Colon (tissue), 2 donors: Measurements from ENCODE around the gene CYP4F2.
"Not testable (repeated sequence)": the region's sequence is repeated elsewhere in the genome, so short reads cannot be mapped to it uniquely, and the experiment has no call there.

Experiments used
- FAIRE-seq: peaks from 2 replicates; lab custom pipeline; 2012; peaks lifted over from hg19 to GRCh38; lab: Jason Lieb, UNC
- donor health status: control.
- donor health status: control.

Gene CYP4F2

GRCh38 chr19:15846923-15847322, 51.0 kb downstream of the CYP4F2 start:
- FAIRE-seq, result no peak

- not testable (repeated sequence) for FAIRE-seq
Measured at GRCh38 chr19:15843894-15844222, 54.0 kb downstream of the CYP4F2 start.

- FAIRE-seq, result no peak
Measured at GRCh38 chr19:15843203-15843893, 54.5 kb downstream of the CYP4F2 start.

DNA sequence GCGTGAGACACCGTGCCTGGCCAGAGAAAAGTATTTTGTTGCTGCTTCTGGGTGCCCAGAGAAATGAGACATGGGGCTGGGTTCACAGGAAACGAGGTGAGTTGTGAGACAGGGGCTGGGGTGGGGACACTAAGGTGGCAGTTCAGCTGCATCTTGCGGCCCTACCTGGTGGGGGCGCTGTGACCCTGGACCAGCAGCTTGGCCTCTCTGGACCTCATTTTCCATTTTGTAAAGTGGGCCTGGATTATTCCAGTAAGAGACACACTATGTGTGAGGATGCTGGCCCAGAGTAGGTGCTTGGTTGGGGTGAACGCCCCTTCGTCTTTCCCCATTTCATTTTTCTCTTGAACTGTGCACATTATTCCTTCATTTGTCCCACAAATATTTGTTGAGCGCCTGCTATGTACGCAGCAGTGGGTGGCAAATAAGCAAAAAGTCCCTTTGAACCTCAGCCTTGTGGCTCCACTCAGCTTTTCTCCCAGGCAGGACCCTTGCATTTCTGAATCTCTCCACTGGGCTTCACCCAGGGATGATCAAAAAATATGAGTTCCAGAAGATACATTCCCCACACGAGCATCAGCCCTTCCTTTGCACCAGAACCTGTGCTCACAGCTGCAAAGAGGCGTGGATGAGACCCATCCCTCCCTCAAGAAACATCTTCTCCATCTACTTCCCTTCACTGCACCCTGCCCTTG, 55.9 kb downstream of the CYP4F2 start:
- FAIRE-seq, result no peak

DNA sequence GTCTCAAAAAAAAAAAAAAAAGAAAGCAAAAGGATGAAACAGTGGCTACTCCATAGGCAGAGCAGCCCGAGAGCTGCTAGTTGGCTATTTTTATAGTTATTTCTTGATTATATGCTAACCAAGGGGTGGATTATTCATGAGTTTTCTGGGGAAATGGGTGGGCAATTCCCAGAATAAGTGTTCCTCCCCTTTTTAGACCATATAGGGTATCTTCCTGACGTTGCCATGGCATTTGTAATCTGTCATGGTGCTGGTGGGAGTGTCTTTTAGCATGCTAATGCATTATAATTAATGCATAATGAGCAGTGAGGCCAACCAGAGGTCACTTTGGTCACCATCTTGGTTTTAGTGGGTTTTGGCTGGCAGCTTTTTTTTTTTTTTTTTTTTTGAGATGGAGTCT, 57.0 kb downstream of the CYP4F2 start:
- no peak for FAIRE-seq

- FAIRE-seq, result not testable (repeated sequence)
Measured at GRCh38 chr19:15839888-15840287, 58.0 kb downstream of the CYP4F2 start.

- FAIRE-seq, result no peak
Measured at GRCh38 chr19:15838351-15838750, 59.5 kb downstream of the CYP4F2 start.

- FAIRE-seq, result no peak
Measured at GRCh38 chr19:15837221-15837731, 60.6 kb downstream of the CYP4F2 start.

GRCh38 chr19:15836330-15837220, 61.3 kb downstream of the CYP4F2 start:
- no peak for FAIRE-seq

DNA sequence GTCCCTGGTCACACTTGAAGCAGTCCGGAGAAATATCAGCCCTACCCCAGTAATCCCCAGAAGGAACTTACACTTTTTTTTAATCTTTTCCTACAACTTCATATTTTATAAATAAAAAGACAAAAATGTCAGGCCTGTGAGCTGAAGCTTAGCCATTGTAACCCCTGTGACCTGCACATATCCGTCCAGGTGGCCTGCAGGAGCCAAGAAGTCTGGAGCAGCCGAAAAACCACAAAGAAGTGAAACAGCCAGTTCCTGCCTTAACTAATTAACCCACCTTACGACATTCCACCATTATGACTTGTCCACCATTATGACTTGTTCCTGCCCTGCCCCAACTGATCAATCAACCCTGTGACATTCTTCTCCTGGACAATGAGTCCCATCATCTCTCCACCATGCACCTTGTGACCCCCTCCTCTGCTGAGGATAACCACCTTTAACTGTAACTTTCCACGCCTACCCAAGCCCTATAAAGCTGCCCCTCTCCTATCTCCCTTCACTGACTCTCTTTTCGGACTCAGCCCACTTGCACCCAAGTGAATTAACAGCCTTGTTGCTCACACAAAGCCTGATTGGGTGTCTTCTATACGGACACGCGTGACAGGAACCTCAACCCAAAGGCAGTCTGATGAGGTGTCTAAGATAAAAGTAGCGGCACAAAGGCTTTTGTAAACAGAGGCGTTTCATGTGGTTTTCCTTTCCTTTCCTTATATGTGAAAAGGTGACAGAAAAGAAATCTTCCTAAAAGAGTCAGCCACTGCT, 62.1 kb downstream of the CYP4F2 start:
- not testable (repeated sequence) for FAIRE-seq

DNA sequence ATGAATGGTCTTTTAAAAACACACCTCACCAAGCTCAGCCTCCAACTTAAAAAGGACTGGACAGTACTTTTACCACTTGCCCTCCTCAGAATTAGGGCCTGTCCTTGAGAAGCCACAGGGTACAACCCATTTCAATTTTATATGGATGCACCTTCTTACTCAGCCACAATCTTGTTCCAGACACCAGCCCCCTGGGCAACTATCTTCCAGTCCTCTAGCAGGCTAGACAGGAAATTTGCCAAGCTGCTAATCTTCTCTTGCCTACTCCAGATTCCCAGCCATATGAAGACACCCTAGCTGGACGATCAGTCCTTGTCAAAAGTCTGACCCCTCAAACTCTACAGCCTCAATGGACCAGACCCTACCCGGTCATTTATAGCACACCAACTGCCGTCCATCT, 63.6 kb downstream of the CYP4F2 start:
- FAIRE-seq, result not testable (repeated sequence)

GRCh38 chr19:15831626-15832025, 66.2 kb downstream of the CYP4F2 start:
- no peak for FAIRE-seq

DNA sequence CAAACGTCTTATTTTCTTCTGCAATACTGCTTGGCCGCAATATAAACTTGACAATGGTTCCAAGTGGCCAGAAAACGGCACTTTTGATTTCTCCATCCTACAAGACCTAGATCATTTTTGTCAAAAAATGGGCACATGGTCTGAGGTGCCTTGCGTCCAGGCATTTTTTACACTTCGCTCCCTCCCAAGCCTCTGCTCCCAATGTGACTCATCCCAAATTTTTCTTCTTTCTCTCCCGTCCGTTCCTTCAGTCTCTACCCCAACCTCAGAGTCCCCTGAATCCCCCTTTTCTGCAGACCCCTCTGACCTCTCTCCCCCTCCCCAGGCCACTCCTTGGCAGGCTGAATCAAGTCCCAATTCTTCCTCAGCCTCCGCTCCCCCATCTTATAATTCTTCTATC, 68.1 kb downstream of the CYP4F2 start:
- FAIRE-seq, result no peak

DNA sequence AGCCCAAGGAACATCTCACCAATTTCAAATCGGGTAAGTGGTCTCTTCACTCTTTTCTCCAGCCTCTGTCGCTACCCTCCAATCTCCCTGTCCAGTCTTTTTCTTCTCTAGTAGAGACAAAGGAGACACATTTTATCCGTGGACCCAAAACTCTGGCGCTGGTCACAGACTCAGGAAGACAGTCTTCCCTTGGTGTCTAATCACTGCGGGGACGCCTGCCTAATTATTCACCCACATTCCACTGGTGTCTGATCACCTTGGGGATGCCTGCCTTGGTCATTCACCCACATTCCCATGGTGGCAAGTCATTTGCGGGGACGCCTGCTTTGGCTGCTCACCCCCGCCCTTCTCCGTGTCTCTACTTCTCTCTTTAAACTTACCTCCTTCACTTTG, 68.6 kb downstream of the CYP4F2 start:
- no peak for FAIRE-seq

DNA sequence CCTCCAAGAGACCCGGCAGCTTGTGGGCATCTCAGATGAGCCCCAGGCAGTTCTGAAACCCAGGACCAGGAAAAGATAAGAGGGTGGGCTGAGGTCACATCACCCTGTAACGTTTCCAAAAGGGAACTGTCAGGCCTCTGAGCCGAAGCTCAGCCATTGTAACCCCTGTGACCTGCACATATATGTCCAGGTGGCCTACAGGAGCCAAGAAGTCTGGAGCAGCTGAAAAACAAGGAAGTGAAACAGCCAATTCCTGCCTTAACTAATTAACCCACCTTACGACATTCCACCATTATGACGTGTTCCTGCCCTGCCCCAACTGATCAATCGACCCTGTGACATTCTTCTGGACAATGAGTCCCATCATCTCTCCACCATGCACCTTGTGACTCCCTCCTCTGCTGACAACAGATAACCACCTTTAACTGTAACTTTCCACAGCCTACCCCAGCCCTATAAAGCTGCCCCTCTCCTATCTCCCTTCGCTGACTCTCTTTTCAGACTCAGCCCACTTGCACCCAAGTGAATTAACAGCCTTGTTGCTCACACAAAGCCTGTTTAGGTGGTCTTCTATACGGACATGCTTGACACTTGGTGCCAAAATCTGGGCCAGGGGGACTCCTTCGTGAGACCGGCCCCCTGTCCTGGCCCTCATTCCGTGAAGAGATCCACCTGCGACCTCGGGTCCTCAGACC, 69.1 kb downstream of the CYP4F2 start:
- not testable (repeated sequence) for FAIRE-seq

GRCh38 chr19:15828121-15828610, 69.7 kb downstream of the CYP4F2 start:
- no peak for FAIRE-seq
